Measurements from ENCODE around the gene RRAGB.
"Not testable (repeated sequence)": the region's sequence is repeated elsewhere in the genome, so short reads cannot be mapped to it uniquely, and the experiment has no call there.

Gene RRAGB

GRCh38 chrX:55717521-55718497 is at the start of gene RRAGB:
RRAGB (plus strand) TSS chrX:55717749; CDS start chrX:55718328, 579 bp downstream.
- peak; percentile 93 to 95 for DNase-seq (ENCODE audit: low read depth in 2 of 2)
- TF ChIP-seq, protein P1, sequence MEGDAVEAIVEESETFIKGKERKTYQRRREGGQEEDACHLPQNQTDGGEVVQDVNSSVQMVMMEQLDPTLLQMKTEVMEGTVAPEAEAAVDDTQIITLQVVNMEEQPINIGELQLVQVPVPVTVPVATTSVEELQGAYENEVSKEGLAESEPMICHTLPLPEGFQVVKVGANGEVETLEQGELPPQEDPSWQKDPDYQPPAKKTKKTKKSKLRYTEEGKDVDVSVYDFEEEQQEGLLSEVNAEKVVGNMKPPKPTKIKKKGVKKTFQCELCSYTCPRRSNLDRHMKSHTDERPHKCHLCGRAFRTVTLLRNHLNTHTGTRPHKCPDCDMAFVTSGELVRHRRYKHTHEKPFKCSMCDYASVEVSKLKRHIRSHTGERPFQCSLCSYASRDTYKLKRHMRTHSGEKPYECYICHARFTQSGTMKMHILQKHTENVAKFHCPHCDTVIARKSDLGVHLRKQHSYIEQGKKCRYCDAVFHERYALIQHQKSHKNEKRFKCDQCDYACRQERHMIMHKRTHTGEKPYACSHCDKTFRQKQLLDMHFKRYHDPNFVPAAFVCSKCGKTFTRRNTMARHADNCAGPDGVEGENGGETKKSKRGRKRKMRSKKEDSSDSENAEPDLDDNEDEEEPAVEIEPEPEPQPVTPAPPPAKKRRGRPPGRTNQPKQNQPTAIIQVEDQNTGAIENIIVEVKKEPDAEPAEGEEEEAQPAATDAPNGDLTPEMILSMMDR (IDR thresholded peaks at IDR 0.05; ENCODE audit: low read depth, low read length): peak; percentile 35
- peak within 1 kb of the TSS; percentile 71 to 73 for H3K4me3 ChIP-seq (replicated peaks in 1 of 2; ENCODE audit: low read depth in 2 of 2, low read length in 2 of 2)

DNA sequence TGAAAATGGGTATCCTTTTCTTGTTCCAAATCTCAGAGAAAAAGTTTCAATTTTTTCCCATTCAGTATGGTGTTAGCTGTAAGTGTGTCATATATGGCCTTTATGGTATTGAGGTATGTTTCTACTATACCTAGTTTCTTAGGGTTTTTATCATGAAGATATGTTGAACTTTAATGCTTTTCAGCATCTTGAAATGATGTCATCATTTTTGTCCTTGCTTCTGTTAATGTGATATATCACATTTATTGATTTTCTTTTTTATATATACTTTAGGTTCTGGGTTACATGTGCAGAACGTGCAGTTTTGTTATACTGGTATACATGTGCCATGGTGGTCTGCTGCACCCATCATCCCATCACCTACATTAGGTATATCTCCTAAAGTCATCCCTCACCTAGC is 49.5 kb upstream of the RRAGB start:
- DNase-seq (ENCODE audit: low read depth in 2 of 2): no peak
- H3K4me3 ChIP-seq (replicated peaks in 1 of 2; ENCODE audit: low read depth in 2 of 2, low read length in 2 of 2): no peak overlapping the region
- TF ChIP-seq, protein P1 (IDR thresholded peaks at IDR 0.05; ENCODE audit: low read depth, low read length): no peak

DNA sequence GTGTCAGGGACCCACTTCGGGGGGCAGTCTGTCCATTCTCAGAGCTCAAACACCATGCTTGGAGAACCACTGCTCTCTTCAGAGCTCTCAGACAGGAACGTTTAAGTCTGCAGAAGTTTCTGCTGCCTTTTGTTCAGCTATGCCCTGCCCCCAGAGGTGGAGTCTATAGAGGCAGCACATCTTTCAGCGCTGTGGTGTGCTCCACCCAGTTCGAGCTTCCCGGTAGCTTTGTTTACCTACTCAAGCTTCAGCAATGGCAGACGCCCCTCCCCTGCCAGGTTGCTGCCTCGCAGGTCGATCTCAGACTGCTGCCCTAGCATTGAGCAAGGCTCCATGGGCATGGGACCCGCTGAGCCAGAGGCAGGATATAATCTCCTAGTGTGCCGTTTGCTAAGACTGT is 29.0 kb upstream of the RRAGB start:
- not testable (repeated sequence) for DNase-seq (ENCODE audit: low read depth in 2 of 2); H3K4me3 ChIP-seq (replicated peaks in 1 of 2; ENCODE audit: low read depth in 2 of 2, low read length in 2 of 2)

DNA sequence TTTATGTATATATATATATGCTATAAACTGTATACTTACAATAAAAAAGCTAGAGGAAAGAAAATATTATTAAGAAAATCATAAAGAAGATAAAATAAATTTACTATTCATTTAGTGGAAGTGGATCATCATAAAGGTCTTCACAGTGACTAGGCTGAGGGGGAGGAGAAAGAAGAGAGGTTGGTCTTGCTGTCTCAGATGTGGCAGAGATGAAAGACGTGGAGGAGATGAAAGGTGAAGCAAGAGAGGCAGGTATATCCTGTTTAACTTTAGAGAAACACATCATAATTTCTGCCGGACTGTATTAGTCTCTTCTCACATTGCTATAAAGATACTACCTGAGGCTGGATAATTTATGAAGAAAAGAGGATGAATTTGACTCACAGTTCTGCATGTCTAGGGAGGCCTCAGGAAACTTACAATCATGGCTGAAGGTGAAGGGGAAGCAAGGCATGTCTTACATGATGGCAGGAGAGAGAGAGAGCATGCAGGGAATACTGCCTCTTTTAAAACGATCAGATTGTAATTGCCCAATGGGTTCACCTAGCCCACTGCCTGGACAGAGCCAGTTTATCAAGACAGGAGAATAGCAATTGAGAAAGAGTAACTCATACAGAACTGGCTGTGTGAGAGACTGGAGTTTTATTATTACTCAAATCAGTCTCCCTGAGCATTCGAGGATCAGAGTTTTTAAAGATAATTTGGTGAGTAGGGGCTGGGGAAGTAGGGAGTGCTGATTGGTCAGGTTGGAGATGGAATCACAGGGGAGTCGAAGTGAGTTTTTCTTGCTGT is 22.1 kb upstream of the RRAGB start:
- DNase-seq (ENCODE audit: low read depth in 2 of 2): no peak
- no peak overlapping the region for H3K4me3 ChIP-seq (replicated peaks in 1 of 2; ENCODE audit: low read depth in 2 of 2, low read length in 2 of 2)

DNA sequence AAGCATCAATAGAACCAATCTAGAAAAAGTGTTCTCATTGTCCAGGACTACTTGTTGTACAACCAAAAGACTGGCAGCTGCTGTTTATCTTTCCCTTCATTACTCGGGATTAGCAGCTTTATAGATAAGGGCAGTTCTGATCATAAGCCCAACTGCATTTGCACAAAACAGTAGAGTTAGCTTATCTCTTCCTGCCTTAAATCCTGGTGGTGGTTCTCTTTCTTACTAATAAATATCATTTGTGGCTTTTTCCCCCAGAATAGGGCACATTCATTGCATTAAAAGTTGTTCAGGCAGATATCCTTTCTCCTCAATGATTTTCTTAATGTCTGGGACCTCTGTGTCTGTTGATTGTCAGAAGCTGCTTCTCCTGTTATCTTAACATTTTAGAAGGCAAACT is 20.2 kb upstream of the RRAGB start:
- no peak for DNase-seq (ENCODE audit: low read depth in 2 of 2)
- no peak overlapping the region for H3K4me3 ChIP-seq (replicated peaks in 1 of 2; ENCODE audit: low read depth in 2 of 2, low read length in 2 of 2)
- TF ChIP-seq, protein P1 (IDR thresholded peaks at IDR 0.05; ENCODE audit: low read depth, low read length): no peak

More for the DNA sequence above, 22.1 kb upstream of the RRAGB start:
- TF ChIP-seq, protein P1 (IDR thresholded peaks at IDR 0.05; ENCODE audit: low read depth, low read length): no peak

- DNase-seq (ENCODE audit: low read depth in 2 of 2): no peak
- no peak overlapping the region for H3K4me3 ChIP-seq (replicated peaks in 1 of 2; ENCODE audit: low read depth in 2 of 2, low read length in 2 of 2)
- TF ChIP-seq, protein P1 (IDR thresholded peaks at IDR 0.05; ENCODE audit: low read depth, low read length): no peak
These were observed 14.9 kb upstream of the RRAGB start for GRCh38 chrX:55702671-55703070.

DNA sequence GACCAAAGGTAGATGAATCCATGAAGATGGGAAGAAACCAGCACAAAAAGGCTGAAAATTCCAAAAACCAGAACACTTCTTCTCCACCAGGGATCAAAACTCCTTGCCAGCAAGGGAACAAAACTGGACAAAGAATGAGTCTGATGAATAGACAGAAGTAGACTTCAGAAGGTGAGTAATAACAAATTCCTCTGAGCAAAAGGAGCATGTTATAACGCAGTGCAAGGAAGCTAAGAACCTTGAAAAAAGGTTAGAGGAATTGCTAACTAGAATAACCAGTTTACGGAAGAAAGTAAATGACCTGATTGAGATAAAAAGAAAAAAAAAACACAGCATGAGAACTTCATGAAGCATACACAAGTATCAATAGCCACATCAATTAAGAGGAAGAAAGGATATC is 14.1 kb upstream of the RRAGB start:
- DNase-seq (ENCODE audit: low read depth in 2 of 2); H3K4me3 ChIP-seq (replicated peaks in 1 of 2; ENCODE audit: low read depth in 2 of 2, low read length in 2 of 2): not testable (repeated sequence)

GRCh38 chrX:55705066-55705465 is 12.5 kb upstream of the RRAGB start:
- H3K4me3 ChIP-seq (replicated peaks in 1 of 2; ENCODE audit: low read depth in 2 of 2, low read length in 2 of 2); DNase-seq (ENCODE audit: low read depth in 2 of 2): not testable (repeated sequence)
